GM12878 (cell line): ENCODE measurements around the gene TEKT5. TPM values are rescaled to one million over a fixed set of nuclear protein-coding genes. Genes with fewer than 3 reads are reported as not detected.

Experiments used
- ATAC-seq: fragments of 200-7000 bp; cut with Tn5 transposase; 3 replicates; pipeline ENCODE4 v1.9.1; 2020; ENCODE audit warnings: mild to moderate bottlenecking, moderate library complexity
- BruUV-seq: library from RNA; stranded (reverse); fragments of 400-500 nt; replicated peaks from 2 replicates; lab custom pipeline; 2021; lab: Mats Ljungman, UMichigan
- CTCF ChIA-PET: fragments of 300-600 bp; sonication (Branson Sonifier 250); formaldehyde crosslinking; extraction: SDS; loops from one replicate; lab custom pipeline; 2021; ENCODE audit warnings: inconsistent platforms; lab: Yijun Ruan, JAX
- POLR2A ChIA-PET: fragments of 350-600 bp; formaldehyde crosslinking; extraction: SDS; loops from one replicate; lab custom pipeline; 2021; ENCODE audit warnings: inconsistent platforms; lab: Charles Lee
- RAD21 ChIA-PET: fragments of 300-600 bp; sonication (Branson Sonifier 250); formaldehyde crosslinking; loops from one replicate; lab custom pipeline; 2023; ENCODE audit warnings: antibody characterized with exemption; ENCODE audit not compliant: unreplicated experiment; lab: Charles Lee
- SMC1A ChIA-PET: fragments of 300-600 bp; sonication (Branson Sonifier 250); formaldehyde crosslinking; loops from one replicate; lab custom pipeline; 2023; ENCODE audit not compliant: unreplicated experiment, uncharacterized antibody; lab: Charles Lee
- DNase-seq: peaks from one replicate; pipeline ENCODE4 v3.0.0-alpha.2; 2011; ENCODE audit warnings: low read depth, low spot score
- FAIRE-seq: peaks from 3 replicates; lab custom pipeline; 2011; peaks lifted over from hg19 to GRCh38; lab: Jason Lieb, UNC
- H2AFZ ChIP-seq: 2 replicates; pipeline ENCODE4 v1.6.0; 2011; ENCODE audit warnings: low read depth, low read length, control low read depth; ENCODE audit not compliant: control insufficient read depth
- H3K27ac ChIP-seq: 2 replicates; pipeline ENCODE4 v1.5.1; 2011; ENCODE audit warnings: control low read depth; ENCODE audit not compliant: control insufficient read depth, insufficient read depth
- H3K27me3 ChIP-seq, 2 experiments: replicated peaks in 1 of 2; 2 replicates each; pipeline versions ENCODE4 v1.6.0 to v1.6.1; 2011; ENCODE audit warnings: low read length in 1 of 2; ENCODE audit not compliant: control insufficient read depth in 2 of 2, insufficient read depth in 2 of 2
- H3K36me3 ChIP-seq, 2 experiments: 2 replicates each; pipeline ENCODE4 v1.5.1; 2011; ENCODE audit warnings: low read length in 1 of 2; ENCODE audit not compliant: control insufficient read depth in 2 of 2, insufficient read depth in 2 of 2
- H3K4me1 ChIP-seq: 2 replicates; pipeline ENCODE4 v1.6.1; 2011; ENCODE audit warnings: mild to moderate bottlenecking, low read length, moderate library complexity, mixed read lengths; ENCODE audit not compliant: control insufficient read depth, insufficient read depth
- H3K4me2 ChIP-seq: 2 replicates; pipeline ENCODE4 v1.6.0; 2011; ENCODE audit warnings: control low read depth; ENCODE audit not compliant: control insufficient read depth, insufficient read depth
- H3K4me3 ChIP-seq: fragments of 200-600 bp; sonication (generic); 2 replicates; pipeline ENCODE4 v1.5.1; 2016
- H3K79me2 ChIP-seq: 2 replicates; pipeline ENCODE4 v1.6.0; 2011; ENCODE audit warnings: low read length; ENCODE audit not compliant: control insufficient read depth, insufficient read depth
- H3K9ac ChIP-seq: 2 replicates; pipeline ENCODE4 v1.8.0; 2011; ENCODE audit warnings: low read length, control low read depth, mixed read lengths; ENCODE audit not compliant: control insufficient read depth, insufficient read depth
- H3K9me3 ChIP-seq: replicated peaks from 3 replicates; pipeline ENCODE4 v1.5.1; 2011; ENCODE audit warnings: mild to moderate bottlenecking, low read length; ENCODE audit not compliant: control insufficient read depth, insufficient read depth
- H4K20me1 ChIP-seq: 2 replicates; pipeline ENCODE4 v1.6.0; 2011; ENCODE audit not compliant: control insufficient read depth, insufficient read depth
- BCL11A ChIP-seq: IDR thresholded peaks from 2 replicates; pipeline ENCODE4 v1.6.1; 2011; ENCODE audit warnings: low read depth, low read length
- CBFB ChIP-seq: IDR thresholded peaks from 2 replicates; pipeline ENCODE4 v1.6.1; 2016; ENCODE audit warnings: antibody characterized with exemption, low read depth
- CREM ChIP-seq: IDR thresholded peaks from 2 replicates; pipeline ENCODE4 v1.6.1; 2014; ENCODE audit warnings: antibody characterized with exemption, low read depth
- DPF2 ChIP-seq: fragments of 450-650 bp; IDR thresholded peaks from 2 replicates; pipeline ENCODE4 v1.6.1; 2017; ENCODE audit warnings: mild to moderate bottlenecking
- EED ChIP-seq: sonication (generic); IDR thresholded peaks from 2 replicates; pipeline ENCODE4 v1.6.1; 2016; ENCODE audit warnings: antibody characterized with exemption, low read depth
- EP300 ChIP-seq, 2 experiments: fragments of 150-350 bp in 1 of 2; IDR thresholded peaks; 2 replicates each; pipeline ENCODE4 v1.6.1; 2011 to 2012; ENCODE audit warnings: low read depth in 2 of 2, low read length in 2 of 2, borderline replicate concordance in 1 of 2, improper control_type of control experiment in 1 of 2, inconsistent platforms in 1 of 2; ENCODE audit not compliant: control insufficient read depth in 1 of 2
- HDAC6 ChIP-seq: fragments of 200-600 bp; sonication (generic); IDR thresholded peaks from one replicate; pipeline ENCODE4 v1.8.0; 2017; ENCODE audit warnings: antibody characterized with exemption; ENCODE audit not compliant: unreplicated experiment
- IKZF1 ChIP-seq: fragments of 450-650 bp; conservative IDR thresholded peaks from 2 replicates; pipeline ENCODE4 v1.6.1; 2017; ENCODE audit warnings: antibody characterized with exemption, mild to moderate bottlenecking
- IKZF2 ChIP-seq, 2 experiments: fragments of 450-650 bp; IDR thresholded peaks; 2 replicates each; pipeline ENCODE4 v1.6.1; 2017; ENCODE audit warnings: mild to moderate bottlenecking in 2 of 2, moderate library complexity in 2 of 2
- JUNB ChIP-seq: IDR thresholded peaks from 2 replicates; pipeline ENCODE4 v1.6.1; 2016; ENCODE audit warnings: antibody characterized with exemption, mild to moderate bottlenecking
- MTA2 ChIP-seq: fragments of 450-650 bp; IDR thresholded peaks from 2 replicates; pipeline ENCODE4 v1.6.1; 2016; ENCODE audit warnings: low read depth, mild to moderate bottlenecking, moderate library complexity
- NFIC ChIP-seq: IDR thresholded peaks from 2 replicates; pipeline ENCODE4 v1.6.1; 2012; ENCODE audit warnings: low read depth, mild to moderate bottlenecking, inconsistent platforms, low read length, moderate library complexity
- NR2F1 ChIP-seq: fragments of 450-650 bp; conservative IDR thresholded peaks from 2 replicates; pipeline ENCODE4 v1.6.1; 2017; ENCODE audit warnings: mild to moderate bottlenecking
- RUNX3 ChIP-seq: IDR thresholded peaks from 2 replicates; pipeline ENCODE4 v1.6.1; 2012; ENCODE audit warnings: low read length, inconsistent platforms
- SMAD1 ChIP-seq: fragments of 450-650 bp; IDR thresholded peaks from 2 replicates; pipeline ENCODE4 v1.6.1; 2018; ENCODE audit warnings: mild to moderate bottlenecking, low read depth; ENCODE audit not compliant: partially characterized antibody
- SREBF2 ChIP-seq: IDR thresholded peaks from 2 replicates; pipeline ENCODE4 v1.6.1; 2012; ENCODE audit warnings: mild to moderate bottlenecking, low read length
- ZSCAN29 ChIP-seq: fragments of 450-650 bp; IDR thresholded peaks from 2 replicates; pipeline ENCODE4 v1.6.1; 2017; ENCODE audit warnings: mild to moderate bottlenecking, moderate library complexity
- WGBS: methylation state at CpG from one replicate; pipeline ENCODE4 v1.1.6; 2016; ENCODE audit warnings: low lambda C conversion rate; ENCODE audit not compliant: insufficient replicate concordance, insufficient coverage; ENCODE audit errors: missing lambda C conversion rate; 5-methylcytosine and 5-hydroxymethylcytosine counted together
- in situ Hi-C: fragments of 300-500 bp; cut with MboI; formaldehyde crosslinking; loops from 9 replicates; pipeline ENCODE4 v1.14.3; 2018; ENCODE audit warnings: mixed read lengths
- intact Hi-C: fragments of 100-400 bp; cut with micrococcal nuclease; formaldehyde crosslinking; loops from one replicate; pipeline ENCODE4 v1.14.2; 2022; ENCODE audit not compliant: unreplicated experiment
- polyA plus RNA-seq, 11 experiments: library from polyadenylated mRNA; depleted of rRNA in 4 of 11; unstranded in 6 of 11; stranded (reverse) in 5 of 11; fragments of >200 nt; fragmentation: Nextera tagmentation in 4 of 11; fragmentation: Illumina TruSeq in 1 of 11; extraction: Ambion mirVana in 4 of 11; extraction: Trizol in 1 of 11; gene quantifications; 1 replicate in 1 of 11; 2 replicates in 10 of 11; pipeline versions ENCODE4 v1.2.1 to v1.2.3, GENCODE V29; 2011 to 2016; ENCODE audit warnings: inconsistent platforms in 2 of 11, missing spikeins in 2 of 11, low read depth in 1 of 11
- total RNA-seq, 4 experiments: library from RNA; depleted of rRNA in 3 of 4; stranded (reverse); fragments of >200 nt in 3 of 4; fragmentation: Illumina TruSeq in 1 of 4; extraction: Trizol in 1 of 4; gene quantifications; 2 replicates each; pipeline versions ENCODE4 v1.2.1 to v1.2.3, GENCODE V29; 2013 to 2021
- TF ChIP-seq, protein P1 (sequence below): fragments of 450-650 bp; IDR thresholded peaks from 2 replicates; pipeline ENCODE4 v1.6.1; 2017; ENCODE audit warnings: low read depth, mild to moderate bottlenecking, moderate library complexity
- TF ChIP-seq, protein P2 (sequence below): IDR thresholded peaks from 2 replicates; pipeline ENCODE4 v1.6.1; 2012; ENCODE audit warnings: low read depth, low read length, improper control_type of control experiment

Gene TEKT5
- total and polyA plus RNA-seq, 10 of the 15 experiments (the other 5 are each of a cell fraction or from before 2014, with no cell fraction given): 0.19 to 2.2 (median 0.68) TPM; not detected in 1

DNA sequence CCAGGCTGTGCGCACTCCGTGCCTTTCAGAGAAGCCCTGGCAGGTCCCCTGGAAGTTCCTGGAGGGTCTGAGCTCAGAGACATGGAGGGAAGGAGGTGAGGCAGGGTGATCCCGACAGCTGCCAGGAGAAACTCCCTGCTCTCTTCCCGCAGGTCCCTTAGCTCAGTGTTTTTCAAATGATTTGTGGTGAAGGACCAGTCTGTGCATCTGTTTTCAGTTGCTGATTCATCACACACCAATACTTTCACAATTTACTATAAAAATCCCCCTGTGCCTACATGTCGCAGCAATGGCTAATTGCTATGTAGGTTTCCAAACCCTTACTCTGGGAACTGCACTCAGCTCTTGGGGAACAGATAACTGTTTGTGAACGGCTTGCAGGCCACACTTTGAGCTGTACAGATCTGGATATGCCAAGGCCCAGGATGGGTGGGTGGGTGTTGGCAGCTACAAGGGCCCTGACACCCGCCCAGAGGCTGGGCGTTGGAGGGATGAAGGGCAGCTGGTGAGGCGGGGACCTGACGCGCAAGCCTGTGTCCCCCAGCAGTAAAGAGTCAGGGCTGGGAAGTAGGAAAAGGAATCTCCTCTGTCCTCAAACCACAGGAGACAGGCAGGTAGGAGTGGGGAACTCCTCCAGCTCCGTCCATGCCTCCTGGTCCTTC lies 93.8 kb downstream of the TEKT5 start:
- Histone ChIP-seq H3K4me2 (peak overlapping the region; percentile 5; the same call in 1 of the 2 replicates), H4K20me1 (no peaks in the 10 kb centered on the region), H3K9me3 (no peaks in the 10 kb centered on the region), H3K79me2 (no peaks in the 10 kb centered on the region), H3K4me1 (peaks cover 38% of the 10 kb centered on the region), H3K4me3 (no peak overlapping the region; the same call in 1 of the 2 replicates), H3K27ac (no peak overlapping the region), H2AFZ (no peak overlapping the region), H3K27me3 (no peaks in the 10 kb centered on the region; a peak in 1 of 4 replicates), H3K9ac (no peak overlapping the region), H3K36me3 (no peaks in the 10 kb centered on the region)
- 40% methylated on average over 12 of the region's 12 CpGs for WGBS
- ATAC-seq (peak; percentile 73), FAIRE-seq (no peak), DNase-seq (no peak)
- POLR2A ChIA-PET: interaction anchor here (1.3 kb wide), 1 partner anchor 8 kb away, joined by 4 read pairs; no protein-coding TSS in a partner anchor
- CTCF ChIA-PET: interaction anchor here (0.7 to 1.2 kb wide), 3 partner anchors 9 to 128 kb away, joined by 3 read pairs; no protein-coding TSS in a partner anchor
- intact Hi-C loops: no loop called here
- TF ChIP-seq RUNX3: peak; percentile 79
- TF ChIP-seq, protein P1, sequence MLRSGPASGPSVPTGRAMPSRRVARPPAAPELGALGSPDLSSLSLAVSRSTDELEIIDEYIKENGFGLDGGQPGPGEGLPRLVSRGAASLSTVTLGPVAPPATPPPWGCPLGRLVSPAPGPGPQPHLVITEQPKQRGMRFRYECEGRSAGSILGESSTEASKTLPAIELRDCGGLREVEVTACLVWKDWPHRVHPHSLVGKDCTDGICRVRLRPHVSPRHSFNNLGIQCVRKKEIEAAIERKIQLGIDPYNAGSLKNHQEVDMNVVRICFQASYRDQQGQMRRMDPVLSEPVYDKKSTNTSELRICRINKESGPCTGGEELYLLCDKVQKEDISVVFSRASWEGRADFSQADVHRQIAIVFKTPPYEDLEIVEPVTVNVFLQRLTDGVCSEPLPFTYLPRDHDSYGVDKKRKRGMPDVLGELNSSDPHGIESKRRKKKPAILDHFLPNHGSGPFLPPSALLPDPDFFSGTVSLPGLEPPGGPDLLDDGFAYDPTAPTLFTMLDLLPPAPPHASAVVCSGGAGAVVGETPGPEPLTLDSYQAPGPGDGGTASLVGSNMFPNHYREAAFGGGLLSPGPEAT: peak; percentile 34; the same call in 1 of the 2 replicates
- TF ChIP-seq DPF2: 0 out of 2 replicates have a peak, but pooled peaks have one; percentile 21
- TF ChIP-seq NFIC: peak; percentile 60; the same call in 1 of the 2 replicates
- 0 out of 2 replicates have a peak, but pooled peaks have one; percentile 16 for TF ChIP-seq BCL11A
- TF ChIP-seq SMAD1: no peak
- TF ChIP-seq, protein P2, sequence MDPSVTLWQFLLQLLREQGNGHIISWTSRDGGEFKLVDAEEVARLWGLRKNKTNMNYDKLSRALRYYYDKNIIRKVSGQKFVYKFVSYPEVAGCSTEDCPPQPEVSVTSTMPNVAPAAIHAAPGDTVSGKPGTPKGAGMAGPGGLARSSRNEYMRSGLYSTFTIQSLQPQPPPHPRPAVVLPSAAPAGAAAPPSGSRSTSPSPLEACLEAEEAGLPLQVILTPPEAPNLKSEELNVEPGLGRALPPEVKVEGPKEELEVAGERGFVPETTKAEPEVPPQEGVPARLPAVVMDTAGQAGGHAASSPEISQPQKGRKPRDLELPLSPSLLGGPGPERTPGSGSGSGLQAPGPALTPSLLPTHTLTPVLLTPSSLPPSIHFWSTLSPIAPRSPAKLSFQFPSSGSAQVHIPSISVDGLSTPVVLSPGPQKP: no peak
- TF ChIP-seq EED: peak; percentile 94
- TF ChIP-seq IKZF2 (IDR thresholded peaks at IDR 0.05): peak; percentile 81 to 83
- TF ChIP-seq HDAC6: no peak
- TF ChIP-seq IKZF1: peak; percentile 74
- no peak for TF ChIP-seq SREBF2
- TF ChIP-seq NR2F1: no peak
- TF ChIP-seq JUNB: peak; percentile 34; the same call in 1 of the 2 replicates
- TF ChIP-seq CBFB: no peak
- TF ChIP-seq MTA2: peak; percentile 50; the same call in 1 of the 2 replicates
- 0 out of 4 replicates have a peak, but pooled peaks of 1 of the 2 experiments have one; percentile 36 for TF ChIP-seq EP300 (IDR thresholded peaks at IDR 0.05; ENCODE audit: borderline replicate concordance in 1 of 2, control insufficient read depth in 1 of 2, low read depth in 2 of 2, low read length in 2 of 2)
- TF ChIP-seq CREM: no peak
- TF ChIP-seq ZSCAN29: no peak
- RAD21 ChIA-PET: interaction anchor here (1.0 to 1.4 kb wide), 5 partner anchors 9 to 152 kb away, joined by 3 to 4 read pairs (median 4); no protein-coding TSS in a partner anchor
- SMC1A ChIA-PET: interaction anchor here (0.7 to 1.2 kb wide), 4 partner anchors 10 to 137 kb away, joined by 3 read pairs; no protein-coding TSS in a partner anchor
- BruUV-seq: no TSS peak
- in situ Hi-C loops: no loop called here
